Osteocyte (in vitro differentiated cells): Measurements from ENCODE around the gene MCFD2. TPM values are rescaled to one million over a fixed set of nuclear protein-coding genes. Genes with fewer than 3 reads are reported as not detected.

Source experiments
- DNase-seq: peaks from one replicate; pipeline ENCODE4 v3.0.0; 2021; ENCODE audit warnings: mixed read lengths; ENCODE audit not compliant: unreplicated experiment; ENCODE audit errors: extremely low spot score
- H3K27ac Mint-ChIP-seq: one replicate; pipeline ENCODE4 v1.8.0; 2021; ENCODE audit warnings: mild to moderate bottlenecking, mixed read lengths; ENCODE audit not compliant: unreplicated experiment
- H3K27me3 Mint-ChIP-seq: one replicate; pipeline ENCODE4 v1.8.0; 2021; ENCODE audit warnings: mixed read lengths; ENCODE audit not compliant: unreplicated experiment
- H3K36me3 Mint-ChIP-seq: one replicate; pipeline ENCODE4 v1.8.0; 2021; ENCODE audit warnings: mixed read lengths; ENCODE audit not compliant: unreplicated experiment
- H3K4me1 Mint-ChIP-seq: one replicate; pipeline ENCODE4 v1.8.0; 2021; ENCODE audit warnings: mixed read lengths; ENCODE audit not compliant: unreplicated experiment
- H3K4me3 Mint-ChIP-seq: one replicate; pipeline ENCODE4 v1.8.0; 2021; ENCODE audit warnings: mild to moderate bottlenecking, moderate library complexity, mixed read lengths; ENCODE audit not compliant: unreplicated experiment
- H3K9me3 Mint-ChIP-seq: one replicate; pipeline ENCODE4 v1.8.0; 2021; ENCODE audit warnings: mixed read lengths; ENCODE audit not compliant: unreplicated experiment
- total RNA-seq: library from RNA; stranded (reverse); gene quantifications from 2 replicates; pipeline ENCODE4 v1.2.1, GENCODE V29; 2021
- TF ChIP-seq, protein P1 (sequence below): fragments of 200-600 bp; sonication (generic); IDR thresholded peaks from 2 replicates; pipeline ENCODE4 v1.5.0; 2021; ENCODE audit warnings: antibody characterized with exemption, mild to moderate bottlenecking, moderate library complexity

Gene MCFD2
- total RNA-seq, 1 donor from 2014 or later, result 106 TPM

DNA sequence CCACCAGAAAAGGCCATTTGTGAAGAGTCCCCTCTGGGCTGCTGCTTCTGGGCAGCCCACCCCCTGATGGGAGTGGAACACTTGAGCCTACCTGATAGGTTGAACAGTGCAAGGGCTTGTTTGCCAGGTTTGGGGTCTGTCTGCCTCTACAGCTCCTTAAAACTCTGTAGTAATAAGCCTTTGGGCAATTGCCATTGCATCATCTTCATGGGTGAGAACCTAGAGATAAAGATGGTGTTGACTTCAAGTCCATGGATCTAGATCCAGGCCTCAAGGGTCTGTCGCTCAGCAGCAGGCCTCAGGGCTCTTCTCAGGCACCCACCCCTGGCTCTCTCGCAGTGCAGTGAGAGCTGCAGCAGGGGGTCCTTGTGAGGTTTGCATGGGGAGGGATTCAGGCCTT lies 47.1 kb upstream of the MCFD2 start:
- no peak for DNase-seq
- no peaks in the 10 kb centered on the region for H3K9me3 Mint-ChIP-seq
- no peaks in the 10 kb centered on the region for H3K27me3 Mint-ChIP-seq
- TF ChIP-seq, protein P1, sequence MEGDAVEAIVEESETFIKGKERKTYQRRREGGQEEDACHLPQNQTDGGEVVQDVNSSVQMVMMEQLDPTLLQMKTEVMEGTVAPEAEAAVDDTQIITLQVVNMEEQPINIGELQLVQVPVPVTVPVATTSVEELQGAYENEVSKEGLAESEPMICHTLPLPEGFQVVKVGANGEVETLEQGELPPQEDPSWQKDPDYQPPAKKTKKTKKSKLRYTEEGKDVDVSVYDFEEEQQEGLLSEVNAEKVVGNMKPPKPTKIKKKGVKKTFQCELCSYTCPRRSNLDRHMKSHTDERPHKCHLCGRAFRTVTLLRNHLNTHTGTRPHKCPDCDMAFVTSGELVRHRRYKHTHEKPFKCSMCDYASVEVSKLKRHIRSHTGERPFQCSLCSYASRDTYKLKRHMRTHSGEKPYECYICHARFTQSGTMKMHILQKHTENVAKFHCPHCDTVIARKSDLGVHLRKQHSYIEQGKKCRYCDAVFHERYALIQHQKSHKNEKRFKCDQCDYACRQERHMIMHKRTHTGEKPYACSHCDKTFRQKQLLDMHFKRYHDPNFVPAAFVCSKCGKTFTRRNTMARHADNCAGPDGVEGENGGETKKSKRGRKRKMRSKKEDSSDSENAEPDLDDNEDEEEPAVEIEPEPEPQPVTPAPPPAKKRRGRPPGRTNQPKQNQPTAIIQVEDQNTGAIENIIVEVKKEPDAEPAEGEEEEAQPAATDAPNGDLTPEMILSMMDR, result no peak
- H3K36me3 Mint-ChIP-seq, result peaks cover 14% of the 10 kb centered on the region
- H3K4me3 Mint-ChIP-seq, result no peak overlapping the region
- peaks cover 40% of the 10 kb centered on the region for H3K4me1 Mint-ChIP-seq
- no peak overlapping the region for H3K27ac Mint-ChIP-seq

DNA sequence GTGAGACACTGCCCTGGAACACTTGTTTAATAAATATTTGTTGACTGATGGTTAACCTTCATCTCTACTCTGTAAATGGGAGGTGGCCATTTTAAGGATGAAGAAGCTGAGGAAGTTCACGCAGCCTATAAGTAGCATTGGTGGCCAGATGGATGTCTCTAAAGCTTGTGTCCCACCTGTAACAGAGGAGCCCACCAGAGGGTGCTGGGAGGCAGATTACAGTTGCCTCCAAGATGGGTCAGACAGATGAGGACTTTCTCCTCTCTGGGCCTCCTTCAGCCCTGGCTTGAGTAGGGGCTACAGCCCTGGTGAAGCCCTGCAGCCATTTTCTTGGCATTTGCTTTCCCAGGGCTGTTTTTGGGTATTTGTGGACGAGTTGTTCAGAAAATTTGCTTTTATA lies 45.0 kb upstream of the MCFD2 start:
- H3K4me3 Mint-ChIP-seq, result no peak overlapping the region
- H3K36me3 Mint-ChIP-seq, result peaks cover 22% of the 10 kb centered on the region
- TF ChIP-seq, protein P1, result no peak
- no peak overlapping the region for H3K27ac Mint-ChIP-seq
- DNase-seq, result no peak
- no peaks in the 10 kb centered on the region for H3K27me3 Mint-ChIP-seq
- peaks cover 27% of the 10 kb centered on the region for H3K4me1 Mint-ChIP-seq
- no peaks in the 10 kb centered on the region for H3K9me3 Mint-ChIP-seq

DNA sequence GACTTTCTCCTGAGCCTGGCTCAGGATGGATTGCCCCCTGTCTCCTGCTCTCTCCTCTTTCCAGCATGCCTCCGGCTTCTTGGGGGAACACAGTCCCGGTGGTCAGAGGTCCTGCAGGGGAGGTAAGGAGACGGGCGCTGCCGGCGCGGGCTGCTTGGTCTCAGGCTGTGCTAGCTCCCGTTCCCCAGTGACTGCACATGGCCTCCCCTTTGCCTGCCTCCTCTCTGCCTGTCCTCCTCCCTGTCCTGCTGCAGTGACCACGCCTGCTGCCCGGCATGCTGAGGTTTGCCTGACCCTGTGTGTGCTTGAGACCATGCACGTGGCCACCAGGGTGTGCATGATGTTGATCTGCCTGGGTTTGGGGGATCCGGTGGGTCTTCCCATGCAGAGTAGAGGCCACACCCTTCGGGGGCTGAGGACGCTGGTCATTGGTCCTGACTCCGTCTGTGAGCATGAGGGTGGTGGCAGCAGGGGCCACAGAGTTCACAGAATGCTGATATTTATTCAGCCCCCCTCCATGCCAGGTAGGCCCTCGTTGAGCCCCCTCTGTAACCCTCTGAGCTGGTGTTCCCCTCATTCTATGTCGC lies 42.9 kb upstream of the MCFD2 start:
- H3K27me3 Mint-ChIP-seq, result no peaks in the 10 kb centered on the region
- H3K4me1 Mint-ChIP-seq, result peaks cover 22% of the 10 kb centered on the region
- H3K9me3 Mint-ChIP-seq, result no peaks in the 10 kb centered on the region
- no peak overlapping the region for H3K27ac Mint-ChIP-seq
- DNase-seq, result no peak
- TF ChIP-seq, protein P1, result no peak
- H3K36me3 Mint-ChIP-seq, result peaks cover 26% of the 10 kb centered on the region
- no peak overlapping the region for H3K4me3 Mint-ChIP-seq

DNA sequence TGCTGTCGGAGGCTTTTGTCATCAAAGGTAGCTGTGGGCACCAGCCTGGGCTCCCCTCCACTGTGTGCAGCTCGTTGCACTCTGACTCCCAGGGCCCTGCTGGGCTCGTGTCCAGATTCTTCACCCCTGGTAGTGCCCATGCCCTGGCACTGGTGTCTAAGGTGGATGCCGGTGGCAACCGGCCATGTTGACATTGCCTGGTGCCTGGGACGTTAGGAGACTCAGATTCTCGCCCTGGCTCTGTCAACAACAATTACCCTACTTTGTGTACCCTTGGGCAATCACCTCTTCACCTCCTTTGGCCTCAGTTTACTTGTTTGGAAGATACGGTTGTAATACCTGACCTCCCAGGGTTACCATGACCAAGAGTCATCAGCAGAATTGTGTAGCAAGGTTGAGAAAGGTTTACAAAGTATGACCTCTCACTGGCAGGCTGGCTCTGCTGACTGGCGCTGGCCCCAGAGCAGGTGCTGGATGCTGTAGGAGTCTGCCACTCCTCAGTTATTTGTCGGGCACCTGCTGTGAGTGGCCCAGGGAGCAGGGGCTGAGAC lies 41.5 kb upstream of the MCFD2 start:
- Mint-ChIP-seq H3K4me1 (peaks cover 20% of the 10 kb centered on the region), H3K27ac (no peak overlapping the region), H3K9me3 (no peaks in the 10 kb centered on the region), H3K27me3 (no peaks in the 10 kb centered on the region), H3K36me3 (peaks cover 24% of the 10 kb centered on the region), H3K4me3 (no peak overlapping the region)
- no peak for DNase-seq
- TF ChIP-seq, protein P1, result no peak

DNA sequence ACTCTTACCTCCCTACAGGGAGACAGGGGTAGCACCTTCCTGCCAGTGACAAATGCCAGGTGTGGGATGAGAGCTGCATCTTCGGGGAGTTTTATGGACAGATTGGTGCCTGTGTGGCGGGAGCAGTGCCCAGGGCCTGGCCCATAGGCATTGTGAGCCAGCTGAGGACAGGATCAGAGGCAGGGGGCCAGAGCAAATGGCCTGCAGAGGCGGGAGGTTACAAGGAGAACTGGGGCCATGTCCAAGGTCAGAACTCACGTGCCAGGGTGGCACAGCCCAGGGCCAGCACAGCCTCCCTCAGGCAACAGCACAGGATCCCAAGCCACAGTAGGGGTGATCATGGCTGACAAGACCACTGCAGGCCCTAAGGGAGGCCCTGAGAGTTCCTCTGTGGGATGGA lies 40.2 kb upstream of the MCFD2 start:
- H3K9me3 Mint-ChIP-seq, result no peaks in the 10 kb centered on the region
- H3K4me1 Mint-ChIP-seq, result peaks cover 19% of the 10 kb centered on the region
- H3K36me3 Mint-ChIP-seq, result peaks cover 31% of the 10 kb centered on the region
- no peak overlapping the region for H3K4me3 Mint-ChIP-seq
- TF ChIP-seq, protein P1, result no peak
- peak overlapping the region; percentile 80 for H3K27ac Mint-ChIP-seq
- DNase-seq, result no peak
- H3K27me3 Mint-ChIP-seq, result no peaks in the 10 kb centered on the region
